IPS-20b (cell line): ENCODE measurements around the gene FAM3A.

Experiments
- H3K27ac ChIP-seq: one replicate; pipeline ENCODE4 v1.5.1; 2013; ENCODE audit warnings: low read length
- H3K27me3 ChIP-seq: 2 replicates; pipeline ENCODE4 v1.6.1; 2013; ENCODE audit warnings: mild to moderate bottlenecking, low read length, inconsistent platforms; ENCODE audit not compliant: insufficient read depth
- H3K36me3 ChIP-seq: 2 replicates; pipeline ENCODE4 v1.6.1; 2013; ENCODE audit warnings: low read depth, mild to moderate bottlenecking, inconsistent platforms, low read length, moderate library complexity; ENCODE audit not compliant: insufficient read depth
- H3K4me1 ChIP-seq: 2 replicates; pipeline ENCODE4 v1.6.1; 2013; ENCODE audit warnings: mild to moderate bottlenecking, control low read depth, inconsistent platforms, low read length, moderate library complexity; ENCODE audit not compliant: insufficient read depth
- H3K4me3 ChIP-seq: 2 replicates; pipeline ENCODE4 v1.5.1; 2013; ENCODE audit warnings: mild to moderate bottlenecking, low read length, inconsistent platforms
- H3K9ac ChIP-seq: 2 replicates; pipeline ENCODE4 v1.6.1; 2013; ENCODE audit warnings: low read depth, mild to moderate bottlenecking, inconsistent platforms, low read length, moderate library complexity
- H3K9me3 ChIP-seq: 2 replicates; pipeline ENCODE4 v1.6.1; 2013; ENCODE audit warnings: mild to moderate bottlenecking, low read depth, low read length, inconsistent platforms; ENCODE audit not compliant: insufficient read depth

FAM3A gene

DNA sequence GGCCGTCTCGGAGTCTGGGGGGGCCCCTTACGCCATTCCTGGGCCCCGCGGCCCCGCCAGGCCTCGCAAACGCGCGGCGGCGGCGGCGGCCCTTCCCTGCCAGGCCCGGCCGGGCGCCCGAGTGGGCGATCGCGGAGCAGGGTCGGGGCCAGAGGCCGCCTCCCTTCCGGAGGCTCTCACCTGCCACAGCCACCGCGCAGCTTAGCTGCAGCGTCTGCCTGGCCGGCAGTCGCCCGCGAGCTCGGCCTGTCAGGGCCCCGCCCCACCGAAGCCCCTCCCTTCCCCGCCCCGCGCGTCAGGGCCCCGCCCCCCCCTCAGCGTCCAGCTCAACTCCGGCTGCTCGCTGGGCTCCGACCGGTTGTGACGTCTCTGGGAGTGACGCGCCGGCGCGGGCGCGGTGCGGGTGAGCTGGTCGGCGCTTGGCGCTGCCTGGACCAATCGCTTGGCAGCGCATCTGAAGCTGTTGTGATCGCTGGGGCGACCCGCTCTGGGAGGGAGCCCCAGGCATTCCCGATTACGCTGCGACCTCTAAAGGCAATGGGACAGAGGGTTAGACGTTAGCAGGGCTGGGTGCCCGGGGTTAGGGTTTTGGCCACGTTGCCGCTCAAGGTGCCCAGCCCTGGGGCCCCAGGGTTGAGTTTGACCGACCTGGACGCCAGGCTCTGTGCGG lies 25.5 kb downstream of the FAM3A start, which contains the start of gene SLC10A3:
TSS of gene SLC10A3 (minus strand) at position 216 of the 670 bp plus-strand sequence. CDS start 1,689 bp downstream, outside the sequence.
- H3K4me3 ChIP-seq = peak within 1 kb of the TSS; percentile 71
- no peaks in the 10 kb centered on the region for H3K36me3 ChIP-seq
- peaks cover 7% of the 10 kb centered on the region; the same call in 1 of the 2 replicates for H3K27me3 ChIP-seq
- no peaks in the 10 kb centered on the region for H3K9me3 ChIP-seq
- peak within 1 kb of the TSS; percentile 74; the same call in 1 of the 2 replicates for H3K9ac ChIP-seq
- H3K27ac ChIP-seq = no peak within 1 kb of the TSS
- no peaks in the 10 kb centered on the region for H3K4me1 ChIP-seq

DNA sequence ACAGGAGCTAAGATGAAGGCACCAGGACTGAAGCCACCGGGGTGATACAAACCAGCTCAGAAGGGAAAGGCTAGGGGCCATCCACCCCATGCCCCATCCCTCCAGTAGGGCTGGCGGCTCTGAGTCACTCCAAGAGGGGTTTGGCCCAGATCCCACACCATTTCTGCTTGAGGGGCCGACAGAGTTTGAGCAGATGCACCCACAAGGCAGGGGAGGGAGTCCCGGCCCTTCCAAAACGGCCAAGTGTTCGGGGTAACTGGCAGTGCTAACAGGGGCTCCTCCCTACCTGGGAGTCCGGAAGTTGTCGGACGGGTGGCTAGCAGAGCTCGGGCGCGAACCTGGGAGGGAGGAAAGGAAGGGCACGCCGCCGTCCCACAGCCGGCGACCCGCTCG lies 26.0 kb downstream of the FAM3A start:
- Histone ChIP-seq H3K9ac (peak overlapping the region; percentile 42; the same call in 1 of the 2 replicates), H3K27ac (no peak overlapping the region), H3K9me3 (no peaks in the 10 kb centered on the region)

DNA sequence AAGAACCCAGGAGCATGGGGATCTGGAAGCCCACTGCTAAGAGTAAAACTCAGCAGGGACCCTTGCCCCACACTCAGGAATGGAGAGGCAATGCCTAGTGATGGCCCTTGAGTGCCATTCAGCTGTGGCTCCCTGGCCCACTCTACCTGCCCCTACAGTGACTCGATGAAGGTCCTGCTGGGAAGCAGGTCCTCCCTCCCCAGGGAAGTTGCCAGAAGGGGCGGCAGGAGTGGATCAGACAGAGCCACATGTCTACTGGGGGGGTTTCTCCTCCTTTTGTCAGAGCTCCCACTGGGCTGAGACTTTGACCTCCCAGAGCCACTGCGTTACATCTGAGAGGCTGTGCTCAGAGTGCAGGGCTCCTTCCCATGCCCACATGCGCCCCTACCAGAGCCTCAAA lies 26.9 kb downstream of the FAM3A start:
- no peaks in the 10 kb centered on the region for H3K36me3 ChIP-seq
- no peaks in the 10 kb centered on the region for H3K9me3 ChIP-seq
- no peak overlapping the region for H3K9ac ChIP-seq
- no peaks in the 10 kb centered on the region for H3K4me1 ChIP-seq
- H3K4me3 ChIP-seq = no peak overlapping the region
- H3K27me3 ChIP-seq = peaks cover 7% of the 10 kb centered on the region; the same call in 1 of the 2 replicates
- H3K27ac ChIP-seq = no peak overlapping the region

More for the DNA sequence above, 26.0 kb downstream of the FAM3A start:
- Histone ChIP-seq H3K36me3 (no peaks in the 10 kb centered on the region), H3K4me3 (peak overlapping the region; percentile 59; the same call in 1 of the 2 replicates), H3K27me3 (peaks cover 7% of the 10 kb centered on the region; the same call in 1 of the 2 replicates), H3K4me1 (no peaks in the 10 kb centered on the region)

DNA sequence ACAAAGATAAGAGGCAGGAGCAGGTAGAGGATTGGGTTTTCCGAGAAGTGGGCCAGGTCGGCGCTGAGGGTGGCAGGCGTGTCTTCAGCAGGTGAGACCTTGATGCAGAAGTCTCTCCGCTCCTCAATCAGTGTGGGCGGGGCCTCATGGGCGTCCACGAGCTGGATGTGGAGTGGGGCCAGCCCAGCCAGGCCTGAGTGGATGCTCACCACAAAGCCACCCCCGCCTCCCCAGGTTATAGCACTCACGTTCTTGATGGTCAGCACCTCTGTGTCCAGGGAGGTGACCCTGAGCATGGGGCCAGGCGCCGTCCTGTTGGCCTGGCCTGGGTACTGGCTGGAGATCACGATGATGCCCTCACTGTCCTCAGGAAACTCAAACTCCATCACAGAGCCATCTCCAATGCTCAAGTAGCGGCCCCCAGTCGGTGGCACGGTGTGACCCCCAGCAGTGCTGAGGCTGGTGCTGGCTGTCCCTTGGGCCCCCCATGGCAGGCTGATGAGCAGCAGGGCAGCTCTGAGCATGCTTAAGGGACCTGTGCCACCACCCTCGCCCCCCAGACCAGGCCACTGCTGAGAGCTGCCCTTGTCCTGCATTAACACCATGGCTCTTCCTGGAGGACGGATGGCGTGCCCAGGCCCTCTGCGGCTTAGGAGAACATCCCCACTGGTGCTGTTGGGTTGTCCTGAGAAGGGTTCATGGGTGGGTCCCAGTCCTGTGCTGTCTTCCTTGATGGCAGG lies 27.5 kb downstream of the FAM3A start:
- peaks cover 7% of the 10 kb centered on the region; the same call in 1 of the 2 replicates for H3K27me3 ChIP-seq
- no peaks in the 10 kb centered on the region for H3K9me3 ChIP-seq
- H3K4me1 ChIP-seq = no peaks in the 10 kb centered on the region
- H3K9ac ChIP-seq = no peak overlapping the region
- no peaks in the 10 kb centered on the region for H3K36me3 ChIP-seq
- no peak overlapping the region for H3K4me3 ChIP-seq
- H3K27ac ChIP-seq = no peak overlapping the region

DNA sequence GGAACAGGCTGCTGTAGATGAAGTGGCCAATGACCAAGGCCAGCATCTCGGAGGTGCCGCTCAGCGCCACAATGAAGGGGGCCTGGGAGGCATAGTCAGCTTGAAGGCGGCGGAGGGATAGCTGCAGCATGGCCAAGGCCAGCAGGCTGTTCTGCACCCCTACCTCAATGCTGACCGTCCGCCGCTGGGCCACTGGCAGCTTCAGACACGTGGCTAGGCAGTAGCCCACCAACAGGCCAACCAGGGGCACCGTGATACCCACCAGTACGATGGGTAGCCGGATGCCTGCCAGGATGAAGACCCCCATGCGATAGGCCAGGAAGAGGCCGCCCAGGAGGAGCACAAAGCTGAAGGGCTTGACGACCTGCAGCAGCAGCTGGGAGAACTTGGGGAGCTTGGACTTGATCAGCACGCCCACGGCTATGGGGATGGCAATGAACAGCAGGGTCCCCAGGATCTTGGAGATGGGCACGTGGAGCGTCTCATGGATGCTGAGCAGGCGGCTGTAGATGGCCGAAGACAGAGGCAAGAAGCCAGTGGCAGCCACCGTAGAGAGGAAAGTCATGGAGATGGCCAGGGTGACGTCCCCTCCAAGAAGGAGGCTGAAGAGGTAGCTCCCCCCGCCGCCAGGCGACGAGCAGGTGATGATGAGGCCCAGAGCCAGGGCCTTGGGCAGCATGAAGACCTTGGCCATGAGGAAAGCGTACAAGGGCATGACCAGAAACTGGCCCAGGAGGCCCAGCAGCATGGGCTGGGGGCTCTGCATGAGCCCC lies 28.3 kb downstream of the FAM3A start:
- Histone ChIP-seq H3K4me3 (no peak overlapping the region), H3K9me3 (no peaks in the 10 kb centered on the region), H3K27ac (no peak overlapping the region), H3K36me3 (no peaks in the 10 kb centered on the region), H3K4me1 (no peaks in the 10 kb centered on the region), H3K9ac (no peak overlapping the region), H3K27me3 (peaks cover 7% of the 10 kb centered on the region; the same call in 1 of the 2 replicates)

DNA sequence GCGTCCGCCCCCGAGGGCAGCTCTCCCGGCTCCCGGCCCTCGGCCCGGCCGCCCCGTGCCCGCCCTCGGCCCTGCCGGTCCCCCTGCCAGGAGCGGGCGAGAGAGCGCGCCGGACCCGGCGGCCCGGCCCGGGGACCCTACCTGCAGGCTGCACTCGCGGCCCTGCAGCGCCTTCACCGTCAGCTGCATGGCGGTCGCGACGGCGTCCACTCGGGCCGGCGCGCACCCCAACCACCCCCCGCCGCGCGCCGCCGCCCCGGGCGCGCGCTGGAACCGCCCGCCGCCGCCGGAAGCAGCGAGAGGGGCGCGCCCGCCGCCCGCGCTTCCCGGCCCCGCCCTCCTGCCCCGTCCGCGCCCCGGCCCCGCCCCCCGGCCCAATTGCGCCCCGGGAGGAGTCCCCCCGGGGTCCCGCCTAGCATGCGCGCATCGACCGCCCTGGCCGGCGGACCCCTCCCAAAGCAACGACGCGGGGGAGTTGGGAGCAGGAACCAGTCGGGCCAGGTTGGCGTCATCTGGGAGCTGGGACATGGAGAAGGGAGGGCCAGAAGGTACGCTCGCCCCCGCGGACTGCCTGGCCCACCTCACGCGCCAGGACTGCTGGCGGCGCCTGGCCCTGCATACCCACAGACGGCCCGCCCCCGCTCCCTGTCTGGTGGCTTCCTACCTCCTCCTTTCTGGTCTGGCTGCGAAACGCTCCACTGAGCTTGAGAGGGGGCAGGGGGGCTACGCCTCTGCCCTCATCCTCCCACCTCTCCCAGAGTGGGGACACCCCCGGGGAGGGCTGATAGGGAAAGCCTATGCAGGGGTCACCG lies 29.4 kb downstream of the FAM3A start, which contains the start of gene UBL4A:
TSS of gene UBL4A (minus strand) at position 220 of the 812 bp plus-strand sequence. CDS start at position 189, 31 bp downstream.
- Histone ChIP-seq H3K36me3 (no peaks in the 10 kb centered on the region), H3K27ac (no peak within 1 kb of the TSS)

GRCh38 chrX:154486052-154486395 lies 30.0 kb downstream of the FAM3A start:
- peak overlapping the region; percentile 62 for H3K4me3 ChIP-seq
- no peaks in the 10 kb centered on the region for H3K36me3 ChIP-seq
- no peak overlapping the region for H3K27ac ChIP-seq
- no peaks in the 10 kb centered on the region for H3K9me3 ChIP-seq
- H3K27me3 ChIP-seq = peaks cover 7% of the 10 kb centered on the region; the same call in 1 of the 2 replicates
- H3K4me1 ChIP-seq = no peaks in the 10 kb centered on the region
- H3K9ac ChIP-seq = peak overlapping the region; percentile 45; the same call in 1 of the 2 replicates

More for the DNA sequence above, 29.4 kb downstream of the FAM3A start, which contains the start of gene UBL4A:
- peaks cover 7% of the 10 kb centered on the region; the same call in 1 of the 2 replicates for H3K27me3 ChIP-seq
- H3K9ac ChIP-seq = peak within 1 kb of the TSS; percentile 45; the same call in 1 of the 2 replicates
- peak within 1 kb of the TSS; percentile 62 for H3K4me3 ChIP-seq
- no peaks in the 10 kb centered on the region for H3K9me3 ChIP-seq
- no peaks in the 10 kb centered on the region for H3K4me1 ChIP-seq

GRCh38 chrX:154485150-154486051 lies 30.6 kb downstream of the FAM3A start:
- Histone ChIP-seq H3K9me3 (no peaks in the 10 kb centered on the region), H3K9ac (peak overlapping the region; percentile 45; the same call in 1 of the 2 replicates), H3K27me3 (peaks cover 7% of the 10 kb centered on the region; the same call in 1 of the 2 replicates), H3K4me3 (peak overlapping the region; percentile 62), H3K4me1 (no peaks in the 10 kb centered on the region), H3K27ac (no peak overlapping the region), H3K36me3 (no peaks in the 10 kb centered on the region)

DNA sequence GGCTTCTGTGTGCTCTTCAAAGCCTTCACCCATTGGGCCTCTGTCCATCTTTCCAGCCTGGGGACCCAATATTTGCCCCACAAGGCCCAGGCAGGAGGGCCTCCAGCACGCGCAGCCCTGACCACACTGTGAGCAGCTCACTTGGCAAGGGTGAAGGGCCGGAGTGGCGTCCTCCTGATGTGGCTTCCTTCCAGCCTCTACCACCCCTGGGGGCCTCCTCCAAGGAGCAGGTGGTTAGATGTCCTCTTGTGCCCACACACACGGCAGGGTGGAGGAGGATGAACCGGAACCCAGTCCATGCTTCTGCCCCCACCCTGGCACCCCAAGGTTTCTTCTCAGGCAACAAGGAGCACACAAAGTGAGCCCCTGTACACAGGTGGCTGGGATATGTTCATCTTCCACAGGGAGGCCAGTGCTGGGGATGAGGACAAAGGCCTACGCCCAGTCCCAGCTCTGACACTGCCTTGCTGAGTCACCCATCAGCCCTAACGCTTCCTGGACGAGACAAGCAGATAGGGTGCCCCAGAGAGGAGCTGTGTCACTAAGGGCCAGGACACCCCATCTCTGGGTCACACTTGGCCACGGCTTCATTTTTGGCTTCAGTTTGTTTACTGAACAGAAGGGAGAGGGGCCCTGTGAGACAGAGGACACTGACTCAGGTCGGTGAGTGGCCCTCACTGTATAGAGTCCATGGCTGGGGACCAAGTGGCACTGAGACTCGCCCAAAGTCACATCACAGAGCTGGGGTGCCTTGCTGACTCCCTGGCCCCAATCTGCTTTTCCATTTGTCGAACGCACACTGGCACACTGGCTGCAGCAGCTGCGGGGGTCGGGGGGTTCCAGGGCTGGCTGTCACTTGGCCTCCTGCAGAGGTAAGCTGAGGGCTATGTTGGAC lies 31.5 kb downstream of the FAM3A start:
- H3K9ac ChIP-seq = no peak overlapping the region
- no peaks in the 10 kb centered on the region for H3K4me1 ChIP-seq
- no peaks in the 10 kb centered on the region for H3K9me3 ChIP-seq
- no peak overlapping the region for H3K27ac ChIP-seq
- no peak overlapping the region for H3K4me3 ChIP-seq
- H3K36me3 ChIP-seq = no peaks in the 10 kb centered on the region
- peaks cover 3% of the 10 kb centered on the region; the same call in 1 of the 2 replicates for H3K27me3 ChIP-seq
